Breast epithelium (tissue), 3 donors: ENCODE measurements around the gene LAMB4.

Experiments
- POLR2A ChIP-seq: fragments of 450-650 bp; IDR thresholded peaks from one replicate; pipeline ENCODE4 v1.6.1; 2016; ENCODE audit warnings: antibody characterized with exemption, mild to moderate bottlenecking, moderate library complexity
- TF ChIP-seq, protein P1 (sequence below), 3 donors: fragments of 450-650 bp; IDR thresholded peaks; one replicate each; pipeline ENCODE4 v1.5.1; 2016 to 2017; ENCODE audit warnings: antibody characterized with exemption in 3 of 3, mild to moderate bottlenecking in 3 of 3, moderate library complexity in 3 of 3

DNA sequence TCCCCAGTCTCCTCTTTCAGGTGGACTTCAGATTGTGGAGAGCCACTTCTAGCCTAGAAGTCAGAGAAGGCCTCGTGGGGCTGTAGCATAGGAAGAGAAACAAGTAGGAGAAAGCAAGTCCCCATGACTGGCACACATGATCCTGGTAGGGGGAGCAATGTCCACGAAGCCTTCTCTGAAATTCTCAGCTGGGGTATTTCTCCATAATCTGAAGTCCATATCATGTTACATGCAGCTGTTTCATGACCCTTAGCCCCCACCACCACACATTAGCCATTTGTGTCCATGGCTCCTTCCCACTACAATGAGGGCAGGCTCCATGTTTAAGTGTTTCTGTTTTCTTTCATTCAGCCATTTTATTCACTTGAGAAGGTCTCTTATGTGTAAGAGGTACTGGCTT, 43.2 kb downstream of the LAMB4 start:
- TF ChIP-seq, protein P1, sequence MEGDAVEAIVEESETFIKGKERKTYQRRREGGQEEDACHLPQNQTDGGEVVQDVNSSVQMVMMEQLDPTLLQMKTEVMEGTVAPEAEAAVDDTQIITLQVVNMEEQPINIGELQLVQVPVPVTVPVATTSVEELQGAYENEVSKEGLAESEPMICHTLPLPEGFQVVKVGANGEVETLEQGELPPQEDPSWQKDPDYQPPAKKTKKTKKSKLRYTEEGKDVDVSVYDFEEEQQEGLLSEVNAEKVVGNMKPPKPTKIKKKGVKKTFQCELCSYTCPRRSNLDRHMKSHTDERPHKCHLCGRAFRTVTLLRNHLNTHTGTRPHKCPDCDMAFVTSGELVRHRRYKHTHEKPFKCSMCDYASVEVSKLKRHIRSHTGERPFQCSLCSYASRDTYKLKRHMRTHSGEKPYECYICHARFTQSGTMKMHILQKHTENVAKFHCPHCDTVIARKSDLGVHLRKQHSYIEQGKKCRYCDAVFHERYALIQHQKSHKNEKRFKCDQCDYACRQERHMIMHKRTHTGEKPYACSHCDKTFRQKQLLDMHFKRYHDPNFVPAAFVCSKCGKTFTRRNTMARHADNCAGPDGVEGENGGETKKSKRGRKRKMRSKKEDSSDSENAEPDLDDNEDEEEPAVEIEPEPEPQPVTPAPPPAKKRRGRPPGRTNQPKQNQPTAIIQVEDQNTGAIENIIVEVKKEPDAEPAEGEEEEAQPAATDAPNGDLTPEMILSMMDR (IDR thresholded peaks at IDR 0.05): no peak
- TF ChIP-seq POLR2A: no peak
